HUES64 (cell line): Measurements from ENCODE around the gene GPR39.

Source experiments
- H3K27ac ChIP-seq: 2 replicates; pipeline ENCODE4 v1.7.0; 2013; ENCODE audit warnings: low read depth, low read length, inconsistent platforms
- H3K27me3 ChIP-seq: 2 replicates; pipeline ENCODE4 v1.6.1; 2013; ENCODE audit warnings: mild to moderate bottlenecking, low read length; ENCODE audit not compliant: insufficient read depth
- H3K36me3 ChIP-seq: 2 replicates; pipeline ENCODE4 v1.6.1; 2013; ENCODE audit warnings: mild to moderate bottlenecking, low read length; ENCODE audit not compliant: insufficient read depth
- H3K4me1 ChIP-seq: 2 replicates; pipeline ENCODE4 v1.6.1; 2013; ENCODE audit warnings: mild to moderate bottlenecking, low read length, moderate library complexity; ENCODE audit not compliant: insufficient read depth
- H3K4me3 ChIP-seq: 2 replicates; pipeline ENCODE4 v1.5.1; 2013; ENCODE audit warnings: mild to moderate bottlenecking, low read length, moderate library complexity
- H3K9ac ChIP-seq: 2 replicates; pipeline ENCODE4 v1.6.1; 2013; ENCODE audit warnings: mild to moderate bottlenecking, low read depth, low read length
- H3K9me3 ChIP-seq: 2 replicates; pipeline ENCODE4 v1.6.1; 2013; ENCODE audit warnings: low read depth, low read length; ENCODE audit not compliant: insufficient read depth
- WGBS: fragments of 150-250, 120-280 bp; methylation state at CpG from one replicate; pipeline ENCODE4 v1.1.7; 2013; ENCODE audit warnings: missing lambda C conversion rate; 5-methylcytosine and 5-hydroxymethylcytosine counted together

Gene GPR39

GRCh38 chr2:132475615-132476014, 59.0 kb downstream of the GPR39 start:
- 97% methylated on average over 2 of the region's 2 CpGs for WGBS
- H3K36me3 ChIP-seq = no peaks in the 10 kb centered on the region
- no peaks in the 10 kb centered on the region for H3K9me3 ChIP-seq
- no peaks in the 10 kb centered on the region for H3K27me3 ChIP-seq
- H3K4me1 ChIP-seq = no peaks in the 10 kb centered on the region
- no peak overlapping the region for H3K4me3 ChIP-seq
- no peak overlapping the region for H3K27ac ChIP-seq
- H3K9ac ChIP-seq = no peak overlapping the region

- H3K9me3 ChIP-seq = no peaks in the 10 kb centered on the region
- no peak overlapping the region for H3K4me3 ChIP-seq
- 96% methylated on average over 3 of the region's 4 CpGs for WGBS
- no peaks in the 10 kb centered on the region for H3K36me3 ChIP-seq
- H3K27ac ChIP-seq = no peak overlapping the region
- H3K4me1 ChIP-seq = no peaks in the 10 kb centered on the region
- no peak overlapping the region for H3K9ac ChIP-seq
- H3K27me3 ChIP-seq = no peaks in the 10 kb centered on the region
Measured at GRCh38 chr2:132477436-132477835, 60.8 kb downstream of the GPR39 start.

GRCh38 chr2:132477962-132478361, 61.4 kb downstream of the GPR39 start:
- Histone ChIP-seq H3K36me3 (no peaks in the 10 kb centered on the region), H3K27ac (no peak overlapping the region), H3K4me1 (no peaks in the 10 kb centered on the region), H3K9me3 (no peaks in the 10 kb centered on the region), H3K9ac (no peak overlapping the region), H3K27me3 (no peaks in the 10 kb centered on the region), H3K4me3 (no peak overlapping the region)
- 94% methylated on average over 2 of the region's 2 CpGs for WGBS

GRCh38 chr2:132478461-132479105, 62.0 kb downstream of the GPR39 start:
- no peaks in the 10 kb centered on the region for H3K27me3 ChIP-seq
- H3K4me1 ChIP-seq = no peaks in the 10 kb centered on the region
- WGBS = 85% methylated on average over 3 of the region's 3 CpGs

GRCh38 chr2:132479155-132479554, 62.5 kb downstream of the GPR39 start:
- no peak overlapping the region for H3K9ac ChIP-seq
- H3K27ac ChIP-seq = no peak overlapping the region
- WGBS = 92% methylated on average over 8 of the region's 8 CpGs

More at GRCh38 chr2:132478461-132479105, 62.0 kb downstream of the GPR39 start:
- Histone ChIP-seq H3K4me3 (no peak overlapping the region), H3K9me3 (no peaks in the 10 kb centered on the region), H3K36me3 (no peaks in the 10 kb centered on the region), H3K9ac (no peak overlapping the region), H3K27ac (no peak overlapping the region)

GRCh38 chr2:132482821-132483220, 66.2 kb downstream of the GPR39 start:
- 94% methylated on average over 3 of the region's 3 CpGs for WGBS
- H3K27ac ChIP-seq = no peak overlapping the region

More at GRCh38 chr2:132479155-132479554, 62.5 kb downstream of the GPR39 start:
- Histone ChIP-seq H3K36me3 (no peaks in the 10 kb centered on the region), H3K4me3 (no peak overlapping the region), H3K27me3 (no peaks in the 10 kb centered on the region), H3K9me3 (no peaks in the 10 kb centered on the region), H3K4me1 (no peaks in the 10 kb centered on the region)

GRCh38 chr2:132484144-132484543, 67.5 kb downstream of the GPR39 start:
- Histone ChIP-seq H3K9ac (no peak overlapping the region), H3K27me3 (no peaks in the 10 kb centered on the region), H3K9me3 (no peaks in the 10 kb centered on the region), H3K36me3 (no peaks in the 10 kb centered on the region), H3K4me1 (no peaks in the 10 kb centered on the region), H3K27ac (no peak overlapping the region), H3K4me3 (no peak overlapping the region)
- 95% methylated on average over 1 of the region's 1 CpG for WGBS

More at GRCh38 chr2:132482821-132483220, 66.2 kb downstream of the GPR39 start:
- Histone ChIP-seq H3K9ac (no peak overlapping the region), H3K4me1 (no peaks in the 10 kb centered on the region), H3K27me3 (no peaks in the 10 kb centered on the region), H3K36me3 (no peaks in the 10 kb centered on the region), H3K9me3 (no peaks in the 10 kb centered on the region), H3K4me3 (no peak overlapping the region)

GRCh38 chr2:132488491-132488890, 71.9 kb downstream of the GPR39 start:
- Histone ChIP-seq H3K4me1 (no peaks in the 10 kb centered on the region), H3K9me3 (no peaks in the 10 kb centered on the region), H3K27ac (no peak overlapping the region), H3K9ac (no peak overlapping the region), H3K27me3 (no peaks in the 10 kb centered on the region), H3K36me3 (no peaks in the 10 kb centered on the region), H3K4me3 (no peak overlapping the region)
- 91% methylated on average over 5 of the region's 6 CpGs for WGBS

GRCh38 chr2:132489150-132489549, 72.5 kb downstream of the GPR39 start:
- Histone ChIP-seq H3K9ac (no peak overlapping the region), H3K9me3 (no peaks in the 10 kb centered on the region), H3K4me3 (no peak overlapping the region), H3K27ac (no peak overlapping the region), H3K36me3 (no peaks in the 10 kb centered on the region), H3K4me1 (no peaks in the 10 kb centered on the region), H3K27me3 (no peaks in the 10 kb centered on the region)
- 24% methylated on average over 18 of the region's 18 CpGs for WGBS

- Histone ChIP-seq H3K4me3 (no peak overlapping the region), H3K4me1 (peaks cover 8% of the 10 kb centered on the region; the same call in 1 of the 2 replicates), H3K9me3 (no peaks in the 10 kb centered on the region), H3K36me3 (no peaks in the 10 kb centered on the region), H3K9ac (no peak overlapping the region), H3K27me3 (no peaks in the 10 kb centered on the region), H3K27ac (no peak overlapping the region)
- 88% methylated on average over 2 of the region's 2 CpGs for WGBS
Measured at GRCh38 chr2:132495881-132496280, 79.3 kb downstream of the GPR39 start.

GRCh38 chr2:132496555-132496954, 80.0 kb downstream of the GPR39 start:
- Histone ChIP-seq H3K27ac (no peak overlapping the region), H3K9ac (no peak overlapping the region), H3K36me3 (no peaks in the 10 kb centered on the region), H3K9me3 (no peaks in the 10 kb centered on the region), H3K4me1 (peaks cover 8% of the 10 kb centered on the region; the same call in 1 of the 2 replicates), H3K27me3 (no peaks in the 10 kb centered on the region), H3K4me3 (no peak overlapping the region)
- 94% methylated on average over 3 of the region's 4 CpGs for WGBS

GRCh38 chr2:132497591-132497990, 81.0 kb downstream of the GPR39 start:
- no peak overlapping the region for H3K27ac ChIP-seq
- H3K36me3 ChIP-seq = no peaks in the 10 kb centered on the region
- no peaks in the 10 kb centered on the region for H3K9me3 ChIP-seq
- no peak overlapping the region for H3K9ac ChIP-seq
- H3K4me1 ChIP-seq = peaks cover 8% of the 10 kb centered on the region; the same call in 1 of the 2 replicates
- no peaks in the 10 kb centered on the region for H3K27me3 ChIP-seq
- no peak overlapping the region for H3K4me3 ChIP-seq
